Measurements from ENCODE around the gene DYNLT2B.

DNA sequence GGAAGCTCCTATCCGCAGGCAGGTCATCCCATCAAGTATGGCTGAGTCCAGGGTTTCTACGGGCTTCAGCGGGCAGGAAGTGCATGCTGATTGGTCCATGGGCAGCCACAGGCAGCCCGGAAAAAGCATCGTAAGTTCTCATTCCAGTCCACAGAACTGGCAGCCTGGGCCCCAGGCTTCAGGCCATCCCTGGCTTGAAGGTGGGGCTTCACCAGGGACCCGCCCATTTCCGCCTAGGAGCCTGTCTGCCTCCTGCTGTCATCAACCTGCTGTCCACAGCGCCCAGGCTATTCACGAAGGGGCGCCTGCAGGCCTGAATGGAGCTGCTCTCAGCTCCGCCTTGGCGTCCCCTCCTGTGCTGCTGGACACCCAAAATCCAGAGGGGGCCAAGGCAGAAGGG is 44.4 kb downstream of the DYNLT2B start:
- TF ChIP-seq, protein P1, sequence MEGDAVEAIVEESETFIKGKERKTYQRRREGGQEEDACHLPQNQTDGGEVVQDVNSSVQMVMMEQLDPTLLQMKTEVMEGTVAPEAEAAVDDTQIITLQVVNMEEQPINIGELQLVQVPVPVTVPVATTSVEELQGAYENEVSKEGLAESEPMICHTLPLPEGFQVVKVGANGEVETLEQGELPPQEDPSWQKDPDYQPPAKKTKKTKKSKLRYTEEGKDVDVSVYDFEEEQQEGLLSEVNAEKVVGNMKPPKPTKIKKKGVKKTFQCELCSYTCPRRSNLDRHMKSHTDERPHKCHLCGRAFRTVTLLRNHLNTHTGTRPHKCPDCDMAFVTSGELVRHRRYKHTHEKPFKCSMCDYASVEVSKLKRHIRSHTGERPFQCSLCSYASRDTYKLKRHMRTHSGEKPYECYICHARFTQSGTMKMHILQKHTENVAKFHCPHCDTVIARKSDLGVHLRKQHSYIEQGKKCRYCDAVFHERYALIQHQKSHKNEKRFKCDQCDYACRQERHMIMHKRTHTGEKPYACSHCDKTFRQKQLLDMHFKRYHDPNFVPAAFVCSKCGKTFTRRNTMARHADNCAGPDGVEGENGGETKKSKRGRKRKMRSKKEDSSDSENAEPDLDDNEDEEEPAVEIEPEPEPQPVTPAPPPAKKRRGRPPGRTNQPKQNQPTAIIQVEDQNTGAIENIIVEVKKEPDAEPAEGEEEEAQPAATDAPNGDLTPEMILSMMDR (IDR thresholded peaks at IDR 0.05), result no peak
- TF ChIP-seq POLR2A (IDR thresholded peaks at IDR 0.05) (no peak), POLR2AphosphoS5 (IDR thresholded peaks at IDR 0.05) (no peak)
